ENCODE data around the gene PRMT1. TPM values are rescaled to one million over a fixed set of nuclear protein-coding genes. Genes with fewer than 3 reads are reported as not detected.

PRMT1 gene
- total and polyA plus RNA-seq, 2 donors (not counting 1 experiment from before 2014, with no cell fraction given): 184 to 298 TPM

DNA sequence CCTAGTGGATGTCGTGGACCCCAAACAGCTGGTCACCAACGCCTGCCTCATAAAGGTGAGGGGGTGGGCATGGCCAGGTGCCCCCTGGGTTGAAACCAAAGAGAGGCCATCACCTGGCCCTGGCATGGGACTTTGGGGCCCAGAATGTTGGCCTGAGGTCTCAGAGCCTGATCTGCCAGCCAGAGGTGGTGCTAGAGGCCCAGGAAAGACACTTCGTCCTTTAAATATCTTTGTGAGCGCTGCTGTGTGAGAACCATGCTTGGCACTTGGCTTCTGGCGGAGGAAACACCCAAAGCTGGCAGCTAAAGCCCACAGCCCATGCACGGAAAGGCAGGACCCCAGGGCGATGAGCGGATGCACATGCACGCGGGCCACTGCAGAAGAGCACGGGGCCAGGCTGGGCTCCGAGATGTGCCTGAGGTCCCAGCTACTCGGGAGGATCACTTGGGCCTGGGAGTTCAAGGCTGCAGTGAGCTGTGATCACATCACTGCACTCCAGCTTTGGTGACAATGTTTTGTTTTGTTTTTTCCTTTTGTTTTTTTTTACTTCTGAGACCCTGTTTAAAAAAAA lies 8.0 kb downstream of the PRMT1 start:
- Histone ChIP-seq H3K4me3 (replicated peaks in 1 of 4; ENCODE audit: control extremely low read depth in 1 of 4, insufficient read depth in 1 of 4, low read depth in 3 of 4, low read length in 4 of 4) (no peak overlapping the region), H3K27me3 (ENCODE audit: control insufficient read depth, insufficient read depth, low read length) (no peaks in the 10 kb centered on the region), H3K36me3 (ENCODE audit: control insufficient read depth, insufficient read depth, low read length) (peaks cover 29% of the 10 kb centered on the region), H3K79me2 (ENCODE audit: control insufficient read depth, insufficient read depth, low read length) (peaks cover 12% of the 10 kb centered on the region), H3K27ac (ENCODE audit: insufficient read depth, low read length) (no peak overlapping the region), H3K4me1 (ENCODE audit: control insufficient read depth, extremely low read depth, insufficient read depth, low read length) (peaks cover 7% of the 10 kb centered on the region), H3K4me2 (ENCODE audit: extremely low read depth, insufficient read depth, low read length) (no peak overlapping the region), H2AFZ (ENCODE audit: low read length) (no peak overlapping the region), H3K9ac (ENCODE audit: insufficient read depth, low read length) (no peak overlapping the region), H3K9me3 (ENCODE audit: control insufficient read depth, insufficient read depth, low read depth, low read length) (no peaks in the 10 kb centered on the region), H4K20me1 (ENCODE audit: control insufficient read depth, extremely low read depth, insufficient read depth, low read length) (no peaks in the 10 kb centered on the region)
- TF ChIP-seq, protein P1, sequence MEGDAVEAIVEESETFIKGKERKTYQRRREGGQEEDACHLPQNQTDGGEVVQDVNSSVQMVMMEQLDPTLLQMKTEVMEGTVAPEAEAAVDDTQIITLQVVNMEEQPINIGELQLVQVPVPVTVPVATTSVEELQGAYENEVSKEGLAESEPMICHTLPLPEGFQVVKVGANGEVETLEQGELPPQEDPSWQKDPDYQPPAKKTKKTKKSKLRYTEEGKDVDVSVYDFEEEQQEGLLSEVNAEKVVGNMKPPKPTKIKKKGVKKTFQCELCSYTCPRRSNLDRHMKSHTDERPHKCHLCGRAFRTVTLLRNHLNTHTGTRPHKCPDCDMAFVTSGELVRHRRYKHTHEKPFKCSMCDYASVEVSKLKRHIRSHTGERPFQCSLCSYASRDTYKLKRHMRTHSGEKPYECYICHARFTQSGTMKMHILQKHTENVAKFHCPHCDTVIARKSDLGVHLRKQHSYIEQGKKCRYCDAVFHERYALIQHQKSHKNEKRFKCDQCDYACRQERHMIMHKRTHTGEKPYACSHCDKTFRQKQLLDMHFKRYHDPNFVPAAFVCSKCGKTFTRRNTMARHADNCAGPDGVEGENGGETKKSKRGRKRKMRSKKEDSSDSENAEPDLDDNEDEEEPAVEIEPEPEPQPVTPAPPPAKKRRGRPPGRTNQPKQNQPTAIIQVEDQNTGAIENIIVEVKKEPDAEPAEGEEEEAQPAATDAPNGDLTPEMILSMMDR (conservative IDR thresholded peaks at IDR 0.05 in 1 of 2, IDR thresholded peaks at IDR 0.05 in 1 of 2; ENCODE audit: low read depth in 1 of 2, low read length in 2 of 2): peak in 1 of 2 donors; percentile 11
- no peak for TF ChIP-seq EZH2 (IDR thresholded peaks at IDR 0.05; ENCODE audit: low read length, missing control alignments)
- no peak for DNase-seq (ENCODE audit: low read depth in 2 of 2)

DNA sequence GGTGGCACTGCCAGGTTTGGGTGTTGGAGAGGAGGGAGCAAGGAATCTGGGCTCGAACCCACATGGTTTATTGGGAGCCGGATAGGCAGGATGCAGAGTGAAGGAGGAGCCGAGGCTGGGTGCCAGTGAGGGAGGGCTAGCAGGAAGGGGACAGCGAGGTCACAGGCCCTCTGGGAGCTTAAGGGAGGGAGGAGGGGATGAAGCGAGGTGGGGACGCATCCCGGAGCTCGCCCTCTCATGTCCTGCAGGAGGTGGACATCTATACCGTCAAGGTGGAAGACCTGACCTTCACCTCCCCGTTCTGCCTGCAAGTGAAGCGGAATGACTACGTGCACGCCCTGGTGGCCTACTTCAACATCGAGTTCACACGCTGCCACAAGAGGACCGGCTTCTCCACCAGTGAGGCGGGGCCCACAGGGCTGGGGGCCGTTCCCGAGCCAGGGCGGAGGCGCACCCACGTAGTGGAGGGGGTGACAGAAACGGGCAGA lies 8.8 kb downstream of the PRMT1 start:
- Histone ChIP-seq H3K27me3 (ENCODE audit: control insufficient read depth, insufficient read depth, low read length) (no peaks in the 10 kb centered on the region), H3K9ac (ENCODE audit: insufficient read depth, low read length) (no peak overlapping the region), H3K27ac (ENCODE audit: insufficient read depth, low read length) (no peak overlapping the region), H4K20me1 (ENCODE audit: control insufficient read depth, extremely low read depth, insufficient read depth, low read length) (no peaks in the 10 kb centered on the region), H2AFZ (ENCODE audit: low read length) (no peak overlapping the region), H3K4me3 (replicated peaks in 1 of 4; ENCODE audit: control extremely low read depth in 1 of 4, insufficient read depth in 1 of 4, low read depth in 3 of 4, low read length in 4 of 4) (no peak overlapping the region), H3K4me2 (ENCODE audit: extremely low read depth, insufficient read depth, low read length) (no peak overlapping the region), H3K9me3 (ENCODE audit: control insufficient read depth, insufficient read depth, low read depth, low read length) (no peaks in the 10 kb centered on the region), H3K4me1 (ENCODE audit: control insufficient read depth, extremely low read depth, insufficient read depth, low read length) (peaks cover 3% of the 10 kb centered on the region), H3K36me3 (ENCODE audit: control insufficient read depth, insufficient read depth, low read length) (peaks cover 29% of the 10 kb centered on the region), H3K79me2 (ENCODE audit: control insufficient read depth, insufficient read depth, low read length) (peaks cover 7% of the 10 kb centered on the region)
- no peak for TF ChIP-seq EZH2 (IDR thresholded peaks at IDR 0.05; ENCODE audit: low read length, missing control alignments)
- TF ChIP-seq, protein P1 (conservative IDR thresholded peaks at IDR 0.05 in 1 of 2, IDR thresholded peaks at IDR 0.05 in 1 of 2; ENCODE audit: low read depth in 1 of 2, low read length in 2 of 2): no peak
- no peak for DNase-seq (ENCODE audit: low read depth in 2 of 2)

DNA sequence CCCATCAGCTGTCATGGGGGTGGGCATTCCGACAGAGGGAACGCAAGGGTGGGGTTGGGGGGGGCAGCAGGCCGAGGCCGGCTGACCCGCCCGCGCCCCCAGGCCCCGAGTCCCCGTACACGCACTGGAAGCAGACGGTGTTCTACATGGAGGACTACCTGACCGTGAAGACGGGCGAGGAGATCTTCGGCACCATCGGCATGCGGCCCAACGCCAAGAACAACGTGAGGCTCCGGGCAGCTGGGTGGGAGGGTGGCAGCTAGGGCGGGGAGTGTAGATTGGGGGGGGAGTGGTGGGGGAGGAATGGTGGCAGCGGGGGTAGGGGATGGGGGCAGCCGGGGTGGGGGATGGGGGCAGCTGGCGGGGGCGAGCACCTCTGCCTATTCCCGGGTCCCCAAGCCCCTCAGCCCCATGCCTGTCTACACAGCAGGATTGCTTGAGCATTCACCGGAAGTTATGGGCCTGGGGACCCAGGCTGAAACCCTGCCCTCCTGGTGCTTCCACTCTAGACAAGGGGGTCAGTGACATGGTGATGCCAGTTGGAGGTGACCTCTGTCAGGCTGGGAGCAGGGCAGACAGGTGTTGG lies 9.5 kb downstream of the PRMT1 start:
- H3K9ac ChIP-seq (ENCODE audit: insufficient read depth, low read length): no peak overlapping the region
- no peak overlapping the region for H3K27ac ChIP-seq (ENCODE audit: insufficient read depth, low read length)
- no peaks in the 10 kb centered on the region for H3K9me3 ChIP-seq (ENCODE audit: control insufficient read depth, insufficient read depth, low read depth, low read length)
- H2AFZ ChIP-seq (ENCODE audit: low read length): no peak overlapping the region
- no peak overlapping the region for H3K4me3 ChIP-seq (replicated peaks in 1 of 4; ENCODE audit: control extremely low read depth in 1 of 4, insufficient read depth in 1 of 4, low read depth in 3 of 4, low read length in 4 of 4)
- no peak for DNase-seq (ENCODE audit: low read depth in 2 of 2)
- H3K4me2 ChIP-seq (ENCODE audit: extremely low read depth, insufficient read depth, low read length): no peak overlapping the region
- no peaks in the 10 kb centered on the region for H3K27me3 ChIP-seq (ENCODE audit: control insufficient read depth, insufficient read depth, low read length)
- TF ChIP-seq, protein P1 (conservative IDR thresholded peaks at IDR 0.05 in 1 of 2, IDR thresholded peaks at IDR 0.05 in 1 of 2; ENCODE audit: low read depth in 1 of 2, low read length in 2 of 2): no peak
- TF ChIP-seq EZH2 (IDR thresholded peaks at IDR 0.05; ENCODE audit: low read length, missing control alignments): no peak
- H3K4me1 ChIP-seq (ENCODE audit: control insufficient read depth, extremely low read depth, insufficient read depth, low read length): peaks cover 3% of the 10 kb centered on the region
- H3K79me2 ChIP-seq (ENCODE audit: control insufficient read depth, insufficient read depth, low read length): peaks cover 3% of the 10 kb centered on the region
- H4K20me1 ChIP-seq (ENCODE audit: control insufficient read depth, extremely low read depth, insufficient read depth, low read length): no peaks in the 10 kb centered on the region
- peaks cover 29% of the 10 kb centered on the region for H3K36me3 ChIP-seq (ENCODE audit: control insufficient read depth, insufficient read depth, low read length)

All from fibroblast of lung (primary cell).